GM12801 (cell line): Measurements from ENCODE around the gene RIPOR3.

Experiments used
- TF ChIP-seq, protein P1 (sequence below): IDR thresholded peaks from one replicate; pipeline ENCODE4 v1.5.1; 2011; ENCODE audit warnings: control low read depth; ENCODE audit not compliant: insufficient read length; ENCODE audit errors: extremely low read depth

The RIPOR3 gene

DNA sequence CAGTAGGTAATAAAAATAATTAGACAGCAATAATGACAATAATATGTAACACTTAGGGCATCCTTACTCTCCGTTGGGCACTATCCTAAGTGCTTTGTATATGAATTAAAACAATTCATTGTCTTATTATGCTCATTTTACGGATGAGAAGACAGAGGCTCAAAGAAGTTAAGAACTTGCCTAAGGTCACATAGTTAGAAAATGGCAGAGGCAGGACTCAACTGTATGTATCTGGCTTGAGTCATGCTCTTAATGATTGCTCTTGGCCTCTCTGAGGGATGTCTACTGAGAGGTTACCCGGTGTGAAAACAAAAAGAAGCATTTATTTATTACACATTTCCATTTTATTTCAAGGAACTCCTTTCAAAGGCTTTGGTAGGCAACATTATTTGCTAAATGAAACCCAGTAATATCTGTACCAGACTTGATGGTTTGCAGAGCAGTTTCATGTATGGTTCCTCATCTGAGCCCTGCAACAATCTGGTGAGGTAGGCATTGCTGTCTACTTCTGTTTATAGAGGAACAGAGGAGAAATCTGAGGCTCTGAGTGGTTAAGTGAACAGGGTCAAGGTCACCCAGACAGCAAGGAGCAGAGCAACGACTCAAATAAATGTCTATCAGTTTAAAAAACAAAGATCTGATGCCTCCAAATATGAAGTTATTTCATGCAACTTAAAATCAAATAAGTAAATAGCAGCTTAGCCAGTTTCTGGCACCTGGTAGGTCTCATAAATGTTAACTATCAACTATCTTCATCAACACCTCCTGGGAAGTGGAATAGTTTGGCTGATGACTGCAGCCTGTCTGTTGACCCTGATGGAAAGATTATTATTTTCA lies 35.8 kb upstream of the RIPOR3 start:
- TF ChIP-seq, protein P1, sequence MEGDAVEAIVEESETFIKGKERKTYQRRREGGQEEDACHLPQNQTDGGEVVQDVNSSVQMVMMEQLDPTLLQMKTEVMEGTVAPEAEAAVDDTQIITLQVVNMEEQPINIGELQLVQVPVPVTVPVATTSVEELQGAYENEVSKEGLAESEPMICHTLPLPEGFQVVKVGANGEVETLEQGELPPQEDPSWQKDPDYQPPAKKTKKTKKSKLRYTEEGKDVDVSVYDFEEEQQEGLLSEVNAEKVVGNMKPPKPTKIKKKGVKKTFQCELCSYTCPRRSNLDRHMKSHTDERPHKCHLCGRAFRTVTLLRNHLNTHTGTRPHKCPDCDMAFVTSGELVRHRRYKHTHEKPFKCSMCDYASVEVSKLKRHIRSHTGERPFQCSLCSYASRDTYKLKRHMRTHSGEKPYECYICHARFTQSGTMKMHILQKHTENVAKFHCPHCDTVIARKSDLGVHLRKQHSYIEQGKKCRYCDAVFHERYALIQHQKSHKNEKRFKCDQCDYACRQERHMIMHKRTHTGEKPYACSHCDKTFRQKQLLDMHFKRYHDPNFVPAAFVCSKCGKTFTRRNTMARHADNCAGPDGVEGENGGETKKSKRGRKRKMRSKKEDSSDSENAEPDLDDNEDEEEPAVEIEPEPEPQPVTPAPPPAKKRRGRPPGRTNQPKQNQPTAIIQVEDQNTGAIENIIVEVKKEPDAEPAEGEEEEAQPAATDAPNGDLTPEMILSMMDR, result no peak

DNA sequence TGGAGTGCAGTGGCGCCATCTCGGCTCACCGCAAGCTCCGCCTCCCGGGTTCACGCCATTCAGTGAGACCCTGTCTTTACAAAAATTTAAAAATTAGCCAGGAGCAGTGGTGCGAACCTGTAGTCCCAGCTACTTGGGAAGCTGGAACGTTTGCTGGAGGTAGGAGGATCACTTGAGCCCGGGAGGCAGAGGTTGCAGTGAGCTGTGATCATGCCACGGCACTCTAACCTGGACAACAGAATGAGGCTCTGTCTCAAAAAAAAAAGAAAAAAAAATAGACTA lies 34.3 kb upstream of the RIPOR3 start:
- TF ChIP-seq, protein P1, result no peak

GRCh38 chr20:50724851-50725723 lies 33.7 kb upstream of the RIPOR3 start:
- TF ChIP-seq, protein P1, result no peak

DNA sequence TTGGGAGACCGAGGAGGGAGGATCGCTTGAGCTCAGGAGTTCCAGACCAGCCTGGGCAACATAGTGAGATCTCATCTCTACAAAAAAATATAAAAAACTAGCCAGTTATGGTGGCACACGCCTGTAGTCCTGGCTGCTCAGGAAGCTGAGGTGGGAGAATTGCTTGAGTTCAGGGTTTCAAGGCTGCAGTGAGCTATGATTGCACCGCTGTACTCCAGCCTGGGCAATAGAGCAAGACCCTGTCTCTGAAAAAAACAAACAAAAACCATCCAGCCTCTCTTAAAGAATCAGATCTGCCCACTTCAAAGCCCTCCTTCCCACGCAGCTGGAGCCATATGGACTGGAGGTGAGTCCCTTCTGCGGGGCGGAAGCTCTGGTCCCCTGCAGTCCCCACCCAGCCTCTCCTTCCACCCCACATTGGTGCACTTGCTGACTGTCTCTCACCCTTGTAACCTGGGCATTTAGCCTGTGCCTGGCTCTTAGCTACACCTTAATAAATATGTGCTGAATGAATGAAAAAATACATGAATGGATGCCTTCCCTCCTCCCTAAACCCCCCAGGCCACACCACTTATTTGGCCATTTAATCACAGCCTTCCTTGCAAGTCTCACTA lies 32.9 kb upstream of the RIPOR3 start:
- TF ChIP-seq, protein P1, result no peak

GRCh38 chr20:50723672-50724071 lies 32.3 kb upstream of the RIPOR3 start:
- TF ChIP-seq, protein P1, result no peak

DNA sequence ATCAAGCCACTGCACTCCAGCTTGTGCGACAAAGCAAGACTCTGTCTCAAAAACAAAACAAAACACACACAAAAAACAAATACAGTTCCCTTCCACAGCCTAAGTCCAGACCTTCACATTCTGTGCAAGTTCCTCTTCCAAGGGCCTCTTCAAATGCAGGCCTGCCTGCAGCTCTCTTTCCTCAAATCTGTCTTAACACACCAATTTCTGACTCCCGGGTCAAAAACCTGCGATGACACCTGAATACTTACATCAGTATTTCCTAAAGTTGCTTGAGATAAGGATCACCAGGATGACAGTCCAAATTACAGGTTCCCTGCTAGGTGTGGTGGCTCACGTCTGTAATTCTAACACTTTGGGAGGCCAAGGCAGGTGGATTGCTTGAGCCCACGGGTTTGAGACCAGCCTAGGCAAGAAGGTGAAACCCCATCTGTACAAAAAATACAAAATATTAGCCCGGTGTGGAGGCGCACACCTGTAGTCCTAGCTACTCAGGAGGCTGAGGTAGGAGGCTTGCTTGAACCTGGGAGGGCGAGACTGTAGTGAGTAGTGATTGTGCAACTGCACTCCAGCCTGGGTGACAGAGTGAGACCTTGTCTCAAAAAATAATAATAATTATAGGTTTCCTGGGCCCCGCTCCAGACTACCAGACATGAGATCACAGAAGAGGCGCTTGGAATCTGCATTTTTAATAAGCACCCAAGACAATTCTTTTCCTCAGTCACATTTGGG lies 31.2 kb upstream of the RIPOR3 start:
- TF ChIP-seq, protein P1, result no peak

- TF ChIP-seq, protein P1, result no peak
These were observed 30.5 kb upstream of the RIPOR3 start for GRCh38 chr20:50721881-50722281.
